Liver (tissue), 9 donors: ENCODE measurements around the gene TMCO4. TPM values are rescaled to one million over a fixed set of nuclear protein-coding genes. Genes with fewer than 3 reads are reported as not detected.

ENCODE experiments used
- DNase-seq: peaks from one replicate; pipeline ENCODE4 v3.0.0-alpha.2; 2017; ENCODE audit warnings: low spot score
- H3K27ac ChIP-seq, 2 donors: one replicate each; pipeline ENCODE4 v1.7.0; 2013; ENCODE audit warnings: inconsistent platforms in 2 of 2, low read length in 2 of 2, control low read depth in 1 of 2, low read depth in 1 of 2, mild to moderate bottlenecking in 1 of 2
- H3K27me3 ChIP-seq, 4 donors: one replicate each; pipeline versions ENCODE4 v1.6.1 to v1.7.0; 2013; ENCODE audit warnings: low read length in 3 of 4, inconsistent platforms in 1 of 4, mild to moderate bottlenecking in 1 of 4, moderate library complexity in 1 of 4; ENCODE audit not compliant: control insufficient read depth in 4 of 4, insufficient read depth in 4 of 4
- H3K36me3 ChIP-seq, 4 donors: one replicate each; pipeline versions ENCODE4 v1.6.1 to v1.7.0; 2013; ENCODE audit warnings: low read length in 3 of 4, mild to moderate bottlenecking in 3 of 4, low read depth in 1 of 4, moderate library complexity in 1 of 4; ENCODE audit not compliant: control insufficient read depth in 4 of 4, insufficient read depth in 3 of 4
- H3K4me1 ChIP-seq, 4 donors: one replicate each; pipeline versions ENCODE4 v1.6.1 to v1.7.0; 2013; ENCODE audit warnings: low read length in 3 of 4, mild to moderate bottlenecking in 3 of 4, moderate library complexity in 1 of 4; ENCODE audit not compliant: control insufficient read depth in 4 of 4, insufficient read depth in 4 of 4
- H3K4me3 ChIP-seq, 3 donors: one replicate each; pipeline versions ENCODE4 v1.6.1 to v1.7.0; 2013; ENCODE audit warnings: low read length in 3 of 3, control low read depth in 1 of 3, low read depth in 1 of 3, mild to moderate bottlenecking in 1 of 3
- H3K9ac ChIP-seq, 2 donors: one replicate each; pipeline ENCODE4 v1.7.0; 2013; ENCODE audit warnings: low read length in 2 of 2, mild to moderate bottlenecking in 2 of 2, moderate library complexity in 2 of 2, control low read depth in 1 of 2, low read depth in 1 of 2
- H3K9me3 ChIP-seq, 4 donors: one replicate each; pipeline versions ENCODE4 v1.6.1 to v1.7.0; 2013; ENCODE audit warnings: low read length in 3 of 4; ENCODE audit not compliant: control insufficient read depth in 4 of 4
- ATF3 ChIP-seq: IDR thresholded peaks from 2 replicates; pipeline ENCODE4 v1.6.1; 2016; ENCODE audit warnings: antibody characterized with exemption
- CTCF ChIP-seq: fragments of 150-350 bp; IDR thresholded peaks from 2 replicates; pipeline ENCODE4 v1.5.1; 2017; ENCODE audit warnings: improper control_type of control experiment, low read depth, low read length; ENCODE audit not compliant: missing input control
- EGR1 ChIP-seq, 2 donors: IDR thresholded peaks; 2 replicates each; pipeline ENCODE4 v1.6.1; 2016 to 2018; ENCODE audit warnings: antibody characterized with exemption in 2 of 2, low read depth in 2 of 2
- FOXA1 ChIP-seq: IDR thresholded peaks from 2 replicates; pipeline ENCODE4 v1.6.1; 2016; ENCODE audit warnings: antibody characterized with exemption
- FOXA2 ChIP-seq: IDR thresholded peaks from 2 replicates; pipeline ENCODE4 v1.6.1; 2016; ENCODE audit warnings: antibody characterized with exemption
- GABPA ChIP-seq, 2 donors: IDR thresholded peaks in 1 of 2; conservative IDR thresholded peaks in 1 of 2; 2 replicates each; pipeline ENCODE4 v1.6.1; 2016; ENCODE audit warnings: antibody characterized with exemption in 2 of 2, mild to moderate bottlenecking in 1 of 2, moderate library complexity in 1 of 2
- HNF4A ChIP-seq, 2 donors: conservative IDR thresholded peaks; 2 replicates each; pipeline ENCODE4 v1.6.1; 2016; ENCODE audit warnings: antibody characterized with exemption in 2 of 2, mild to moderate bottlenecking in 2 of 2
- HNF4G ChIP-seq: IDR thresholded peaks from 2 replicates; pipeline ENCODE4 v1.6.1; 2016; ENCODE audit warnings: antibody characterized with exemption
- JUND ChIP-seq, 2 donors: IDR thresholded peaks; 2 replicates each; pipeline ENCODE4 v1.6.1; 2016; ENCODE audit warnings: antibody characterized with exemption in 2 of 2
- NR2F2 ChIP-seq: IDR thresholded peaks from 2 replicates; pipeline ENCODE4 v1.6.1; 2016; ENCODE audit warnings: antibody characterized with exemption
- RAD21 ChIP-seq, 2 donors: IDR thresholded peaks; 2 replicates each; pipeline ENCODE4 v1.6.1; 2016; ENCODE audit warnings: antibody characterized with exemption in 2 of 2, mild to moderate bottlenecking in 2 of 2
- REST ChIP-seq: IDR thresholded peaks from 2 replicates; pipeline ENCODE4 v1.6.1; 2016; ENCODE audit warnings: antibody characterized with exemption, mild to moderate bottlenecking
- RXRA ChIP-seq, 2 donors: IDR thresholded peaks; 2 replicates each; pipeline ENCODE4 v1.6.1; 2017 to 2018; ENCODE audit warnings: antibody characterized with exemption in 2 of 2, mild to moderate bottlenecking in 1 of 2
- SP1 ChIP-seq: IDR thresholded peaks from 2 replicates; pipeline ENCODE4 v1.6.1; 2018; ENCODE audit warnings: antibody characterized with exemption, mild to moderate bottlenecking
- TAF1 ChIP-seq: conservative IDR thresholded peaks from 2 replicates; pipeline ENCODE4 v1.6.1; 2016; ENCODE audit warnings: antibody characterized with exemption, mild to moderate bottlenecking
- YY1 ChIP-seq: IDR thresholded peaks from 2 replicates; pipeline ENCODE4 v1.6.1; 2016; ENCODE audit warnings: antibody characterized with exemption, mild to moderate bottlenecking
- ZBTB33 ChIP-seq: IDR thresholded peaks from 2 replicates; pipeline ENCODE4 v1.6.1; 2016; ENCODE audit warnings: antibody characterized with exemption
- WGBS: extraction: QIAGEN DNeasy Blood & Tissue Kit; methylation state at CpG from one replicate; pipeline ENCODE4 v1.1.7; 2013; 5-methylcytosine and 5-hydroxymethylcytosine counted together
- polyA plus RNA-seq, 2 donors: library from polyadenylated mRNA; stranded (reverse) in 1 of 2; unstranded in 1 of 2; fragments of 200-250 nt in 1 of 2; fragments of >200 nt in 1 of 2; fragmentation: Nextera tagmentation in 1 of 2; extraction: Ambion mirVana in 1 of 2; gene quantifications; one replicate each; pipeline versions ENCODE4 v1.2.1 to v1.2.3, GENCODE V29; 2013 to 2015
- total RNA-seq, 2 donors: library from RNA; depleted of rRNA; stranded (reverse); fragments of >200 nt; gene quantifications; one replicate each; pipeline ENCODE4 v1.2.3, GENCODE V29; 2014
- TF ChIP-seq, protein P1 (sequence below): IDR thresholded peaks from 2 replicates; pipeline ENCODE4 v1.6.1; 2016; ENCODE audit warnings: antibody characterized with exemption
- donor health status: healthy.
- donor health status: healthy.
- donor health status: healthy.
- donor health status: healthy.
- donor health status: healthy.

The TMCO4 gene
- total and polyA plus RNA-seq, 4 donors = 4.0 to 9.5 (median 6.0) TPM

GRCh38 chr1:19824036-19824435 lies 24.3 kb upstream of the TMCO4 start:
- no peak for TF ChIP-seq ATF3
- TF ChIP-seq, protein P1, sequence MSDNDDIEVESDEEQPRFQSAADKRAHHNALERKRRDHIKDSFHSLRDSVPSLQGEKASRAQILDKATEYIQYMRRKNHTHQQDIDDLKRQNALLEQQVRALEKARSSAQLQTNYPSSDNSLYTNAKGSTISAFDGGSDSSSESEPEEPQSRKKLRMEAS = no peak
- TF ChIP-seq NR2F2 = no peak
- no peak for TF ChIP-seq RXRA (IDR thresholded peaks at IDR 0.05)
- no peak for TF ChIP-seq EGR1 (IDR thresholded peaks at IDR 0.05; ENCODE audit: low read depth in 2 of 2)
- TF ChIP-seq FOXA2 = no peak
- no peak for TF ChIP-seq SP1
- no peak for TF ChIP-seq TAF1
- TF ChIP-seq FOXA1 = no peak
- no peak for TF ChIP-seq RAD21 (IDR thresholded peaks at IDR 0.05)
- no peak for TF ChIP-seq YY1
- TF ChIP-seq GABPA (IDR thresholded peaks at IDR 0.05 in 1 of 2, conservative IDR thresholded peaks at IDR 0.05 in 1 of 2) = no peak
- no peak for TF ChIP-seq JUND (IDR thresholded peaks at IDR 0.05)
- no peak for TF ChIP-seq CTCF
- TF ChIP-seq REST = no peak
- no peak for TF ChIP-seq ZBTB33
- no peak for TF ChIP-seq HNF4G
- no peak for TF ChIP-seq HNF4A (conservative IDR thresholded peaks at IDR 0.05)

More at GRCh38 chr1:19824036-19824435, 24.3 kb upstream of the TMCO4 start:
- Histone ChIP-seq H3K36me3 (no peaks in the 10 kb centered on the region), H3K27ac (no peak overlapping the region), H3K27me3 (no peaks in the 10 kb centered on the region), H3K4me3 (no peak overlapping the region), H3K9me3 (no peaks in the 10 kb centered on the region), H3K9ac (no peak overlapping the region), H3K4me1 (peaks cover 3 to 18% (median 15%) of the 10 kb centered on the region in 4 donors)
- WGBS = 96% methylated on average over 5 of the region's 5 CpGs
- DNase-seq = no peak
